GM10248 (cell line): Measurements from ENCODE around the gene TRIM6.
A peak's percentile ranks its signal among the peaks of the same experiment; 100 is the strongest.
"Not testable (repeated sequence)": the region's sequence is repeated elsewhere in the genome, so short reads cannot be mapped to it uniquely, and the experiment has no call there.

ENCODE experiments used
- CTCF ChIA-PET: fragments of 300-600 bp; sonication (Branson Sonifier 250); formaldehyde crosslinking; extraction: SDS; loops from one replicate; lab custom pipeline; 2021; ENCODE audit warnings: antibody characterized with exemption; lab: Yijun Ruan, JAX
- POLR2A ChIA-PET: fragments of 350-650 bp; sonication (Branson Sonifier 250); formaldehyde crosslinking; extraction: SDS; loops from one replicate; lab custom pipeline; 2020; ENCODE audit warnings: antibody characterized with exemption; lab: Yijun Ruan, JAX
- DNase-seq: peaks from one replicate; pipeline ENCODE4 v3.0.0; 2012; ENCODE audit errors: extremely low spot score
- TF ChIP-seq, protein P1 (sequence below): IDR thresholded peaks from 2 replicates; pipeline ENCODE4 v1.5.1; 2012; ENCODE audit warnings: mild to moderate bottlenecking, low read depth; ENCODE audit errors: extremely low read depth, missing control alignments, control extremely low read depth

Gene TRIM6

GRCh38 chr11:5600374-5600851, 4.0 kb downstream of the TRIM6 start:
- CTCF ChIA-PET, result interaction anchor here (0.9 to 3.8 kb wide), 19 partner anchors 10 to 291 kb away, joined by 3 to 19 read pairs (median 4); partner anchors contain the start of genes OR52N2, TRIM22 and TRIM34
- TF ChIP-seq, protein P1, sequence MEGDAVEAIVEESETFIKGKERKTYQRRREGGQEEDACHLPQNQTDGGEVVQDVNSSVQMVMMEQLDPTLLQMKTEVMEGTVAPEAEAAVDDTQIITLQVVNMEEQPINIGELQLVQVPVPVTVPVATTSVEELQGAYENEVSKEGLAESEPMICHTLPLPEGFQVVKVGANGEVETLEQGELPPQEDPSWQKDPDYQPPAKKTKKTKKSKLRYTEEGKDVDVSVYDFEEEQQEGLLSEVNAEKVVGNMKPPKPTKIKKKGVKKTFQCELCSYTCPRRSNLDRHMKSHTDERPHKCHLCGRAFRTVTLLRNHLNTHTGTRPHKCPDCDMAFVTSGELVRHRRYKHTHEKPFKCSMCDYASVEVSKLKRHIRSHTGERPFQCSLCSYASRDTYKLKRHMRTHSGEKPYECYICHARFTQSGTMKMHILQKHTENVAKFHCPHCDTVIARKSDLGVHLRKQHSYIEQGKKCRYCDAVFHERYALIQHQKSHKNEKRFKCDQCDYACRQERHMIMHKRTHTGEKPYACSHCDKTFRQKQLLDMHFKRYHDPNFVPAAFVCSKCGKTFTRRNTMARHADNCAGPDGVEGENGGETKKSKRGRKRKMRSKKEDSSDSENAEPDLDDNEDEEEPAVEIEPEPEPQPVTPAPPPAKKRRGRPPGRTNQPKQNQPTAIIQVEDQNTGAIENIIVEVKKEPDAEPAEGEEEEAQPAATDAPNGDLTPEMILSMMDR, result peak; percentile 90
- POLR2A ChIA-PET, result interaction anchor here (0.7 kb wide), 1 partner anchor 84 kb away, joined by 3 read pairs; no protein-coding TSS in a partner anchor
- DNase-seq, result peak; percentile 77

GRCh38 chr11:5602791-5603190, 6.4 kb downstream of the TRIM6 start:
- DNase-seq, POLR2A ChIA-PET: not testable (repeated sequence)
- CTCF ChIA-PET, result interaction anchor here (1.3 to 3.8 kb wide), 4 partner anchors 22 to 288 kb away, joined by 3 to 13 read pairs (median 4); partner anchors contain the start of genes OR52N2, TRIM34 and TRIM5

- ChIA-PET POLR2A (no interaction called here), CTCF (interaction anchor here (1.3 to 3.8 kb wide), 3 partner anchors 22 to 206 kb away, joined by 3 to 13 read pairs (median 5); partner anchors contain the start of genes OR52N2, TRIM34 and TRIM5)
- TF ChIP-seq, protein P1, result no peak
- no peak for DNase-seq
These were observed 6.9 kb downstream of the TRIM6 start for GRCh38 chr11:5603326-5603725.

DNA sequence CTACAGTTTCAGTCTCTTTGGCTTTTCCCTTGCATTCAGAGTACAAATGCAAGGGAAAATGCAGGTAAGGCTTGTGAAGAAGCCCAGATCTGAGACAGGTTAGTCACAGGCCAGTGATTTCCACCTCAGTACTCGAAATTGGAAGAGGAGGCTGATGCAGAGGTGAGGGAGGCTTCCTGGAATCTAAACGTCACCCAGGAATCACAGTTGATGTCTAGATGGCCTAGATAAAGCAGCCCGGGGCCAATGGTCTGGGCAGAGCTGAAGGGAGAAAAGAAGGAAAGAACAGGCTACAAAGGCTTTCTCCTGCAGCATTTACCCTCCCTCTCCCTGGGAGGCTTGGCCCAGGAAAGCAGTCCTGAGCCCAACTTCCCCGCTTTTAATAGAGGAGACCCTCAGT, 8.5 kb downstream of the TRIM6 start:
- TF ChIP-seq, protein P1, result no peak
- no peak for DNase-seq
- CTCF ChIA-PET, result interaction anchor here (1.4 to 2.0 kb wide), 5 partner anchors 10 to 205 kb away, joined by 3 to 7 read pairs (median 4); no protein-coding TSS in a partner anchor
- POLR2A ChIA-PET, result no interaction called here

GRCh38 chr11:5605849-5606248, 9.4 kb downstream of the TRIM6 start:
- TF ChIP-seq, protein P1, result peak; percentile 36
- CTCF ChIA-PET, result interaction anchor here (0.8 to 2.0 kb wide), 6 partner anchors 13 to 204 kb away, joined by 3 to 6 read pairs (median 4); no protein-coding TSS in a partner anchor
- DNase-seq, result no peak
- POLR2A ChIA-PET, result no interaction called here

DNA sequence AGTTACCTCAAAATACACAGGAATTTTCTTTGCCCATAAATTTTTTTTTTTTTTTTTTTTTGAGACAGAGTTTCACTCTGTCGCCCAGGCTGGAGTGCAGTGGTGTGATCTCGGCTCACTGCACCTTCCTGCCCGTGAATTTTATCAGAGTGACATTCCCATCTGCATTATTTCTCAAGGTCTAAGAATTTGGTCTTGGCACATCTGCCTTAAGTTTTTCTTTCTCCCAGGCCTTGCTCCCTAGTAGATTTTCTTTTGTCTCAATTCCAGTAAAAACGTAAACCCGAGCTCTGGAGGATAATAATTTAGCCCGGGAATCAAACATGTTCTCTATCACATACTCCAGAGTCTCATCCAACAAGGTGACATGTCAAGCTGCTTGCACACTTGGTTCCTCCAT, 12.4 kb downstream of the TRIM6 start:
- CTCF ChIA-PET, result no interaction called here
- no peak for DNase-seq
- POLR2A ChIA-PET, result no interaction called here
- TF ChIP-seq, protein P1, result no peak

DNA sequence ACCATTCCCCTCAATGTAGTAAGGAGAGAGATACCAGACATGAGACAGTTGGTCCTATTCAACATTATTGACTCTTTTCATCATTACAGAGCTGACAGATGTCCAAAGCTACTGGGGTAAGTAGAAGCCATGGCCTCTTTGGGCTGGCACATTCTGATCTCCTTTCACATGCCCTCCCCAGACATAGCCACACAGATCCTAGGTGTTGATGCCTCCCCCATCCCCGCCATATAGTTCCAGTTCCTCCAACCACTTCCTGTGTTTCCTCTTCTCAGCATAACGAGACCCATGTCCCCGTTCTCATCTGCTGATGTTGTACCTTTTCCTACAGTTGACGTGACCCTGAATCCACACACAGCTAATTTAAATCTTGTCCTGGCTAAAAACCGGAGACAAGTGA, 14.0 kb downstream of the TRIM6 start:
- ChIA-PET POLR2A (no interaction called here), CTCF (interaction anchor here (1.8 kb wide), 1 partner anchor 11 kb away, joined by 6 read pairs; no protein-coding TSS in a partner anchor)
- TF ChIP-seq, protein P1, result no peak
- no peak for DNase-seq
